SHP77 treated with DMSO at 0.1 percent for 48 hours (cell line): ENCODE data around the gene ATF5.
A peak's percentile ranks its signal among the peaks of the same experiment; 100 is the strongest.

Experiments
- DNase-seq: peaks from one replicate; lab custom pipeline; 2025; lab: John Stamatoyannopoulos, UW

ATF5 gene, protein sequence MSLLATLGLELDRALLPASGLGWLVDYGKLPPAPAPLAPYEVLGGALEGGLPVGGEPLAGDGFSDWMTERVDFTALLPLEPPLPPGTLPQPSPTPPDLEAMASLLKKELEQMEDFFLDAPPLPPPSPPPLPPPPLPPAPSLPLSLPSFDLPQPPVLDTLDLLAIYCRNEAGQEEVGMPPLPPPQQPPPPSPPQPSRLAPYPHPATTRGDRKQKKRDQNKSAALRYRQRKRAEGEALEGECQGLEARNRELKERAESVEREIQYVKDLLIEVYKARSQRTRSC

GRCh38 chr19:49929121-49929610 lies at the start of gene ATF5, which contains the start of gene NUP62:
TSS of gene ATF5 (plus strand) at chr19:49929205. CDS start at chr19:49930851, 1,646 bp downstream.
TSS of gene NUP62 (minus strand) at chr19:49929504. CDS start at chr19:49909807, 19,697 bp downstream.
- DNase-seq, result peak; percentile 88

DNA sequence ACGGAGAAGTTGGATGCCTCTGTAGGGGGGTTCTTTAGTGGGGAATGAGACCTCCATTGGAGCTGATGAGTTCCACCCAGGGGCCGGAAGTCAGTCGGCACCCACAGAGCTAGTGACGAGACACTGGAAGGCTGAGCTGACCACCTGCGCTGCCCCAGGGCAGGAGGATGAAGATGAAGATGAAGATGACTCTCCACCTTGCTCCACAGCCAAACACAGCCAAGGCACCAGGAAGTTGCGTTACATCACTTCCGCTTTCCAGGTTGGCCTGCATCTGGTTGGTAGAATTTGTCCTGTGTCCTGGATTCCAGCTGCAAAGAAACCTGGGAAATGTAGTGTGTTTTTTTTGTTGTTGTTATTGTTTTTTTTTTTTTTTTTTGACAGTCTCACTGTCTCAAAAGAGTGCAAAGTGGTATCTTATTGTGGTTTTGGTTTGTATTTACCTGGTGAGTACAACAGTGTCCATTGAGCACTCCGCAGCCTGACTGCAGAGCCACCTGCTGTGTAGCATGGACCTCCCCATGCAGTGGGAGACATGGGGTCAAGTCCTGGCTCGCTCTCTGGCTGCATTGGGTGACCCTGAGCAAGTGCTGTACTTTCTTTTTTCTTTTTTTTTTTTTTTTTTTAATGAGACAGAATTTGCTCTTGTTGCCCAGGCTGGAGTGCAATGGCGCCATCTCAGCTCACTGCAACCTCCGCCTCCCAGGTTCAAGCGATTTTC lies 49.6 kb upstream of the ATF5 start:
- DNase-seq, result peak; percentile 54

GRCh38 chr19:49880162-49880869 lies 48.7 kb upstream of the ATF5 start:
- DNase-seq, result no peak

- DNase-seq, result no peak
Measured at GRCh38 chr19:49881186-49881585, 47.8 kb upstream of the ATF5 start.

DNA sequence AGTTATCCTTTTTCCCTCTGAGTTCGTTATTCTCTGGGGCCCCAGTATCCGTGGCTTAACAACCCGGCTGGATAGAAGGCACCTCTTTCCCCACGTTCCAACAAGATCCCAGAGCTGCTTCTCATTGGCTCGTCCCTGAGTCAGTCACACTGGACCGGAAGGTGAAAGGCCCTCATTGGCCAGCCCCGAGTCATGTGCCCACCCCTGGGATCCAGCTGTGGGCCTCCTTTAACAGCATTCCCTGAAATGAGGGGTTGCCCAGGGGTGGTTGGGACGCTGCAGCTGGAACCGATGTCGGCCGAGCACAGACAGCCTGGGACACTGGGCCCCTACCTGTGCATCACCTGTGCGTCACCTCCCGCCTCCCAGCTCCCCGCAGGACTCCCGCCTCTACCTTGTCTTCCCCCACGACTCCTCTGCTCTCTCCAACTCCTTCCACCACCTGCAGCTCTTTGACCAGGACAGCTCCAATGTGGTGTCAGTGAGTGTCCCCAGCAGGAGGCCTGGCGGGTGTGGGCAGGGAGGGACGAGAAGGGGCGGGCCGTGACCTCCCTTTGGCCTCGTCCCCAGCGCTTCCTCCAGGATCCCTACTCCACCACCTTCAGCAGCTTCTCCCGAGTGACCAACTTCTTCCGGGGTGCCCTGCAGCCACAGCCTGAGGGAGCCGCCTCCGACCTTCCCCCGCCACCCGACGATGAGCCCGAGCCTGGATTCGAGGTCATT lies 47.2 kb upstream of the ATF5 start:
- no peak for DNase-seq

- no peak for DNase-seq
Measured at GRCh38 chr19:49882643-49883042, 46.4 kb upstream of the ATF5 start.

DNA sequence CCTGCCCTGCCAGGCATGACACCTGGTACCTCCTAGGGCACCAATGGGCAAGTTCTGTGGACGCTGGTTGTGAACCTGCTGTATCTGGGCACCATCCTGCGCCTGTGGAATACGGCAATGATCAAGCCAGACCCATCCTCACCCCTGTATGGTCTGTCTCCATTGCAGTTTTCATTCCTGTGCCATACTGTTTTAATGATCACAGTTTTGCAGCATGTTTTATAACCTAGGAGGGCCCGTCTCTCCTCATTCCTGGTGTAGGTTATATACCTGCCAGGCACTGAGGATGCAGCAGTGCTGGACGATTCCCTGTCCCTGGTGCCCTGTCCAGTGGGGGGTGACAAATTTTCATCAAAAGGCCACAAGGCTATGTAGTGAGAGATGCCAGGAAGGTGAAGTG lies 45.9 kb upstream of the ATF5 start:
- no peak for DNase-seq

DNA sequence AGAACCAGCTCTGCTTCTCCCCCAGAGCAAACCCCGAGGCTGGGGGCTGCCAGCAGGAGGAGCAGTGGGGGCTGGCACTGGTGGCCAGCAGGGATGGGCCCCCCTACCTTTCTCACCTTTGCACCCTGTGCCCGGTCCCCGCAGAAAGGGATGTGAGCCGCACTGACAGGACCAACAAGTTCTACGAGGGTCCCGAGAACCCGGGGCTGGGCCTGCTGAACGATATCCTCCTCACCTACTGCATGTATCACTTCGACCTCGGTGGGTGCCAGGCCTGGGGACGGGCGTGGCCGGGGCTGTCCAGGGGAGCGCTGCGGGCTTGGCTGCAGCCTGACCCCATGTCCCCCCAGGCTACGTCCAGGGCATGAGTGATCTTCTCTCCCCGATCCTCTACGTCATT lies 44.9 kb upstream of the ATF5 start:
- DNase-seq, result no peak

GRCh38 chr19:49884760-49885159 lies 44.2 kb upstream of the ATF5 start:
- no peak for DNase-seq

DNA sequence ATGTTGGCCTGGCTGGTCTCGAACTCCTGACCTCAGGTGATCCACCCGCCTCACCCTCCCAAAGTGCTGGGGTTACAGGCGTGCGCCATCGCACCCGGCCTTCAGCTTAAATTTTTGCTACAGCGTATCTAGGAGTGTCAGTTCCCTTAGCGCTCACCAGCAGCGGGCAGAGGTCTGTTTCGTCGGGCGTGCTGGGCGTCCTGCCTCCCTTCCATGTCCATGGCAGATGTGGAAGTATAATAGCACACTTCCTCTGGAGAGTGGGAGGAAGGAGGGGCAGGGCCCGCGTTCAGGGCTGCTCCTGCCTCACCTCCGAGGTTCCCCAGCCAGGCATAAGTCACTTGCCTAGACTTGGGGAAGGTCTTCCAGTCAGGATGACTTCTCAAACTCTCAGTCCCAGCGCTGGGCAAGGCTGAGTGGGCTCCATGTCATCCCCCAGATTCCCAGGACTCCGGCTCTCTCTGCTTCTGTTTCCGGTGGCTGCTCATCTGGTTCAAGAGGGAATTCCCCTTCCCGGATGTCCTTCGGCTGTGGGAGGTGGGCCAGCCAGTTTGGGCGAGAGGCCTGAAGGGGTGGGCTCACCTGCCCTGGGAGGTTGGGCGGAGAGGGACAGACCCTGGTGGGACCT lies 41.9 kb upstream of the ATF5 start:
- DNase-seq, result no peak

DNA sequence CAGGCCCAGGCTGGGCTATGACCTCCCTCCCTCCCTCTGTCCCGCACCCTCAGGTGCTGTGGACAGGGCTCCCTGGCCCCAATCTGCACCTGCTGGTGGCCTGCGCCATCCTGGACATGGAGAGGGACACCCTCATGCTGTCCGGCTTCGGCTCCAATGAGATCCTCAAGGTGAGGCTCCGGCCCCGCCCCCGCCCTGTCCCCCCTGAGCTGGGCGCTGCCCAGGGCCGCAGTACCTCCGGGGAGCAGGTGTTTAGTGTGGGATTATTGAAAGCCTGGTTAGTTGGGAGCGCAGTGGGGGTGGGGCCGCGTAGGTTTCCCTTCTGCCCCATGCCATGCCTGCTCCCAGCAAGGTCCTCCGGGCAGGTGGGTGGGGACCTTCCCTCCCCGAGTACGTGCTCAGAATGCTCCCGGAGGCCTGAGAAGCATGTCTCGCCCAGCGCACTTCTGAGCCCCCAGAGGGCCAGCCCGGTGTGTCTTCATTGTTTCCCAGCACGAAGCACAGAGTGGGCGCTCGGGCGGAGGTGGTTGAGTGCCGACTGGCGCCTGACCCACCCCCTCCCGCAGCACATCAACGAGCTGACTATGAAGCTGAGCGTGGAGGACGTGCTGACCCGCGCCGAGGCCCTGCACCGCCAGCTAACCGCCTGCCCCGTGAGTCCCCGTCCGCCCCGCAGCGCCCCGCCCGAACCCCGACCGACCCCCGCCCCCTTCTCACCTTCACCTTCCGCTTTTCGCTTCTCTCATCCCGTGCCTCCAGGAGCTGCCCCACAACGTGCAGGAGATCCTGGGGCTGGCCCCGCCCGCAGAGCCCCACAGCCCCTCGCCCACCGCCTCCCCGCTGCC lies 41.1 kb upstream of the ATF5 start:
- no peak for DNase-seq

DNA sequence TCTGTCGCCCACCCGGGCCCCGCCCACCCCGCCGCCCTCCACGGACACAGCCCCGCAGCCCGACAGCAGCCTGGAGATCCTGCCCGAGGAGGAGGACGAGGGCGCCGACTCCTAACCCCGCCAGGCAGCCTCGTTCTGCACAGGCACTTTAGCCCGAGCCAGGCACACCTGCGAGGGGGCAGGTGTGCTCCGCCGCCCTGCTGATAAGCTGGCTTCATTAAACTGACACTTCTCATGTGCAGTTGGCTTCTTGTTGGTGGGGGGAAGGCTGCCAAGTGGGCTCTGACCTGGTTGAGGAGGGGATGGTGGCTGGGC lies 40.5 kb upstream of the ATF5 start:
- DNase-seq, result no peak

- DNase-seq, result no peak
Measured at GRCh38 chr19:49889038-49889686, 39.8 kb upstream of the ATF5 start.

DNA sequence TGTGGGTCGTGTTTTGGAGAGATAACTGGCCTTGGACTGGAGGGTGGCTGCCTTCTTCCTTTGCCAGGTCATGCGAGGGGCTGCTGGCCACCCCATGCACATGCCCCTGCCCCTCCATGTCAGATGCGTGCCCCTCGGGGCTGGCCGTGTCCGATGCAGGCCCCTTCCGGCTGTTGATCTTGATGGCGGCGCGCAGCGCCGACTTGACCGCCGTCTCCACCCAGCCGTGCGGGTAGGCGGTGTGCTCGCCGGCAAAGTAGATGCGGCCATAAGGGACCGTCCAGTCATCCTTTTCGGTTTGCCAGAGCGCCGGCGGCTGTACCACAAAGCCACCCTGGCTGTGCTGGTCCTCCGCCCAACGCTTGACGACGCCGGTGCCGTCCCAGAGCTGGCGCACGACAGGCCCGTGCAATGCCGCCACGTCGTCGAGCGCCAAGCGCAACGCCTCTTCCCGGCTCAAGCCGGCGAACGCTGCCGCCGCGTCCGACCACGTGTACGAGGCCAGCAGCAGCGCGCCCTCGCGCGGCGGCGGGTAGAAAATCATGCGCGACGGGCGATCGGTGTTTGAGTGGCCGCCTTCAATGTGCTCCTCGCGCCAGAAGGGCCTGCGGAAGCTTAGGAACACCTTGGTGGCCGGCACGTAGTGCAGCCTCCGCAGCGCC lies 39.2 kb upstream of the ATF5 start:
- no peak for DNase-seq

GRCh38 chr19:49890349-49891311 lies 38.4 kb upstream of the ATF5 start:
- peak; percentile 6 for DNase-seq

DNA sequence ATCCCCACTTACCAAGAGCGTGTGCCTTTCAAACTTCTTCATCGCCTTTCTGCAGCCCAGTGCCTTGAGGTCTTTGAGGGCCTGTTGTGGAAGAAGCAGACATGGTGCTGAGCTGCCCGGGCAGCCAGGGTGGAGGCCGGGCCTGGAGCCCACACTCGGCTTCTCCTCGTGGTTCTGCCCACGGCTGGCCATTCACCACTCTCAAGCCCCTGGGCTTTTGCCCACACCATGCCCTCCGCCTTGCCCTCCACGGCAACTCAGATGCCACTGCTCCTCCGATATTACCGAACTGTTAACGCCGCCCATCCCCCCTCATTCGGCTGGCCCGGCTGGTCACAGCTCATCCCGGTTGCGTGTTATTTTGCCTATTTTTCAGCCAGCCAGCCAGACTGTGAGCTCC lies 37.6 kb upstream of the ATF5 start:
- no peak for DNase-seq

- no peak for DNase-seq
Measured at GRCh38 chr19:49892716-49893115, 36.3 kb upstream of the ATF5 start.

DNA sequence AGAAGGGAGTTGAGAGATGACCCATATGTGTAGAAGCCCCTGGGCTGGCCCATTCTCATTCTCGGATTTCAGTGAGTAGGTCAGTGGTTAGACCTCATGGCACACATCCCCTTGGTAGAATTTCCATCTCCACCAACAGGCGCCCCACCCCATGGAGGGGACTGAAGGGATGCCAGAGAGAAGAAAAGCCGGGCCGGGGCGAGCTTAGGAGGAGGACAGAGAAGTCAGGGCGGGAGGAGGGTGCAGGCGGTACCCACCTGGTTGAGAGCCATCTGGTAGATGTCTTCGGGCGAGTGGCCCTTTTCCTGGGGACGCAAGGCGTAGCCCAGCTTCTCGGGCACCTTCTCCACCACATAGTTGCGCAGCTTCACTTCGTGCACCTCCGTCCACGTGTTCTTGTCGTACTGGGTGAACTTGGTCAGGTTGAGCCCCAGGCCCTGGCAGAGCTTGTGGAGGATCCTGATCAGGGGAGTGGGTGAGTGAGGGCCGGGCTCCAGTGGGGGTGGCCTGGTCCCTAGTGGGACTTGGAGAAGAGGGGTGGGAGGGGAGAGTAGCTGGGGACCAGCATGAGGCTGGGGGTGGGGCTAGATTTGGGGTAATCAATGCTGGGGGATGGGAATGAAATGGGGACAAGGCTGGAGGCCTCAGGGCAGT lies 34.9 kb upstream of the ATF5 start:
- no peak for DNase-seq
